ENCODE results near the gene USHBP1.
"Not testable (repeated sequence)": the region's sequence is repeated elsewhere in the genome, so short reads cannot be mapped to it uniquely, and the experiment has no call there.

USHBP1 gene

DNA sequence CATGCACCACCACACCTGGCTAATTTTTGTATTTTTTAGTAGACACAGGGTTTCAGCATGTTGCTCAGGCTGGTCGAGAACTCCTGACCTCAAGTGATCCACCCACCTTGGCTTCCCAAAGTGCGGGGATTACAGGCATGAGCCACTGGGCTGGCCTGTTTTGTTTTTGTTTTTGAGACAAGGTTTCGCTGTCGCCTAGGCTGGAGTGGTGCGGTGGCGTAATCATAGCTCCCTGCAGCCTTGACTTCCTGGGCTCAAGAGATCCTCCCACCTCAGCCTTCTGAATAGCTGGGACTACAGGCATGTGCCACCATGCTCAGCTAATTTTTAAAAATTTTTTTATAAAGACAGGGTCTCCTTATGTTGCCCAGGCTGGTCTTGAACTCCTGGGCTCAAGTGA lies 31.0 kb upstream of the USHBP1 start:
- DNase-seq = not testable (repeated sequence)

DNA sequence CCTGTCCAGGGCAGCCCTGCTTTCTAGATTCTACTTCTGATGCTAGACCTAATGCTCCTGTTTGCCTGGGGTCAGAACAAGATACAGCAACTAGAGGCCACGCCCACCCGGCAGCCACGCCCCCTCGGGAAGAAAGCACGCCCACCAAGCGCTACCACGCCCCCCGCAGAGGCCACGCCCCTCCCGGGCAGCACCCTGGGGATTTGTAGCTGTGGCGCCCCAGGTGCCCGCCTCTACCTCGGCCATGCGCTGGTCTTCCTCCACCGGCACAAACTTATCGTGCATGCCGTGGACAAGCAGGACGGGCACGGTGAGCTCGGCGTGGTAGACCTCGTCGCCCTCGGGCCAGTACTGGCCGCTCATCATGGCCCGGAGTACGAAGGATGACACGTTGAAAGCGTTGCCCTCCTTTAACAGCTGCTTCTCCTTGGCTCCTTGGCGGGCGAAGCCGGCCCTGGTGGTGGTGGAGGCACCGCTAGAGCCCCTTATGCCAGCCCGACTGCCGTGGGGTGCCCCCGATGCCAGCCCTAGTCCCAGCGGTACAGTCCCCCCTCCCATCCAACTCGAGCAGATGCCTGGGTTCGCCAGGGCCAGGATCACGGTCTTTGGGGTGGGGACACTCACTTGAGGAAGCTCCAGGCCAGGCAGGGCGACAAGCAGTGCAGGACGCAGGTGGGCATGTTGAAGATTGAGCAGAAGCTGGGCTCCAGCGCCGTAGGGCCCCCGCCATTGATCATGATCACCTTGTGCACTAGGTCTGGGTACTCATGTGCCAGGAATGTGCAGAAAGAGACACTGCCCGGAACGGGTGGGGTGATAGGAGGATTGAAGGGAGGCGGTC lies 29.7 kb upstream of the USHBP1 start:
- DNase-seq = no peak

DNA sequence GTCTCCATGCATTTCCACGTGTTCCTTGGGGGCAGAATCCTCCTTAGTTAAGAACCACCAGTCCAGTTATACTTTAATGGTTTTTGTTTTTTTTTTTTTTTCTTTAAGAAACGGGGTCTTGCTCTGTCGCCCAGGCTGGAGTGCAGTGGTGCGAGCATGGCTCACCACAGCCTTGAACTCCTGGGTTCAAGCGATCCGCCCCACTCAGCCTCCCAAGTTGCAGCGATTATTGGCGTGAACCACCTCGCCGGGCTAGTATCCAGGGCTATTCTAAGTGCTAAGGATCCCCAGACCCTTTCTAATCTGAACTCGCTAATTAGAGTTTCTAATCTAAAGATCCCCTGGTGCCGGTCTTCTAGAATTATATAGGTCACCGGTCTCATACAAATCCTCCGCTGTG lies 29.1 kb upstream of the USHBP1 start:
- DNase-seq = no peak

DNA sequence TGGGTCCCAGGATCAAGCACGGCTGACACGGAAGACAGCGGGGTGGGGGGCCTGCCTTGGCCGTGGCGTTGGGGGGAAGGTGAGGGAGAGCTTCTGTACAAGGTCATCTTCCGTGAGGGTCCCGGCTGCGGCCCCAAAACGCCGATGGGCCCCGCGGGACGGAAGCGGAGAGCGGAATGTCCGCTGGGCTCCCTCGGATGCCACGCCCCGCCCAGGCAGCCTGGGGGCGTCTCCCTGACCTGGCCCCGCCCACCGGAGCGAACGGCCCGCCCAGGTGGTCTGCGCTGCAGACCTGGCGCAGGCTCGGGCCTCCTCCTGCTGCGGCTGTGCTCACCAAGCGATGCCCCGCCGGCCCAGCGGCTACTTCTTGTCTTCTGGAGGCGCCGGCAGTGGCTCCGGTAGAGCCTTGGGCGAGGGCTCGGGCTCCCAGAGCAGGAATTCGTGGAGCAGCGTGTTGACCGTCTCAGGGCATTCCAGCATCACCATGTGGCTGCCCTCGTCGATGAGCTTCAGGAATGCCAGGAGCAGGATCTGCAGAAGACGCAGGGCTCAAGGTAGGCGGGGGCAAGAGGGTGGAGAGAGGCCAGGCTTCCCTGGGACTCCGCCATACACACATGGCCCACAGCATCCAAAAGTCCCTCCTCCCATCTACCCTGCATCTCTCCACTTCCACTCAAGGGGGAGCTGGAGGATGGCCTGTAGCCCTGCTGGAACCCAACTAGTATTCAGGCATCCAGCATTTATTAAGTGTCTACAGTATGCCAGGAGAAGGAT lies 27.9 kb upstream of the USHBP1 start:
- DNase-seq = peak; percentile 16

DNA sequence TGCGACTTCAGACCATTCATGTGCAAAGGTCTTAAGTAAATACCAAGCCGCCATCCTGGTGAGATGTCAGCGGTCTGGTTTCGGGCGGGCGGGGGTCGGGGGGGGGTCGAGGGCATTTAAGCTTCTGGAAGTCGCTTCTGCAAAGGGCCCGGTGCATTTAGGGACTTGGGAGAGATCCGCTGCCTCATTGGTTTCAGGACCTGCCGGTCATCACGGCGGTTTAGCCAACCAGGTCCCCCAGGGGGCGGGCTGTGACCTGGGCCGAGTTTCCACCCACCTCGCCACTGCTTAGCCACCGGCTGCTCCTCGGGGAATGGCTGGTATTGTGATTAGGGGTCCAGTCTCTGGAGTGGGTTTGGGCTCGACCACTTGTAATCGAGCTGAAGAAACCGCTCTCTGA lies 24.9 kb upstream of the USHBP1 start:
- no peak for DNase-seq

DNA sequence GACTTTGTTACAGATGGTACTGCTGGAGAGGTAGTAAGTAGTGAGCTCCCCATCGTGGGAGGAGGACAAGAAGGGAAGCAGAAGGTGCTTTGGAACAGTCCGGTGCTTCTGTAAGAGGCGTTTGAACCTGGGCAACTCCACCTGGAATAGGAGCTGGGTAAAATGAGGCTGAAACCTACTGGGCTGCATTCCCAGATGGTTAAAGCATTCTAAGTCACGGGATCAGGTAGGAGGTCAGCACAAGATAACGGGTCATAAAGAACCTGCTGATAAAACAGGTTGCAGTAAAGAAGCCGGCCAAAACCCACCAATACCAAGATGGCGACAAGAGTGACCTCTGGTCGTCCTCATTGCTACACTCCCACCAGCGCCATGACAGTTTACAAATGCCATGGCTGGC lies 22.2 kb upstream of the USHBP1 start:
- DNase-seq = no peak

DNA sequence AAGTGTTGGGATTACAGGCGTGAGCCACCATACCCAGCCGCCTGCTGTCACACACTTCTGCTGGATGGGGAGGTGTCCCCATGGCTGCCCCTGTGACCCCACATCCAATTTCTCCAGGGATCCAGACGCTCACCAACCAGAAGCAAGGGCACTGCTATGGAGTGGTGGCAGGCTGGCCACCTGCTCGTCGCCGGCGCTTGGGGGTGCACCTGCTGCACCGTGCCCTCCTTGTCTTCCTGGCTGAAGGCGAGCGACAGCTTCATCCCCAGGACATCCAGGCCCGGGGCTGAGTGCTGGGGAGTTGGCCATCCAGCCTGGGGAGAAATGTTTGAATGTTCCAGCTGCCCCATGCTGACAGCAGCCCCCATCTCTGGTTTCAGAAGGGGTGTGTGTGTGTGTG lies 21.7 kb upstream of the USHBP1 start:
- DNase-seq = no peak

DNA sequence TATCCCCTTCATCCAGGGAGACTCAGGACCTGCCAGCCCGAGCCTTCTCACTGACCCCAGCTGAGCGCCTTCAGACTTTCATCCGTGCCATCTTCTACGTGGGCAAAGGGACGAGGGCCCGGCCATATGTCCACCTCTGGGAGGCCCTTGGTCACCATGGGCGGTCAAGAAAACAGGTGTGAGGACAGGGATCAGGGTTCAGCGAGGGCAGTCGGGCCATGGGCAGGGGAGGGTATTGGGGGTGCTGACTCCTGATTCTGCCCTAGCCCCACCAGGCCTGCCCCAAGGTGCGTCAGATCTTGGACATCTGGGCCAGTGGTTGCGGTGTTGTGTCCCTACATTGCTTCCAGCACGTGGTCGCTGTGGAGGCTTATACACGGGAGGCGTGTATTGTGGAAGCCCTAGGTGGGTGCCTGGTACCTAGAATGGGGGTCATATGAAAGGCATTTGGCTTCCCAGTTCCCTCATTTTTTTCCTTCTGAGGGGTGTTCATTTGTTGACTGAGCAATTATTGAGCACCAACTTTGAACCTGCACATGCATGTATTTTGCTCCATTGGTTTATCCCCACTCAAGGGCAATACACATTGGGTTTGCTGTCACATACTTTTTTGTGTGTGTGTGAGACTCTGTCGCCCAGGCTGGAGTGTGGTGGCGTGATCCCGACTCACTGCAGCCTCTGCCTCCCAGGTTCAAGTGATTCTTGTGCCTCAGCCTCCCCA lies 21.0 kb upstream of the USHBP1 start:
- DNase-seq = no peak

DNA sequence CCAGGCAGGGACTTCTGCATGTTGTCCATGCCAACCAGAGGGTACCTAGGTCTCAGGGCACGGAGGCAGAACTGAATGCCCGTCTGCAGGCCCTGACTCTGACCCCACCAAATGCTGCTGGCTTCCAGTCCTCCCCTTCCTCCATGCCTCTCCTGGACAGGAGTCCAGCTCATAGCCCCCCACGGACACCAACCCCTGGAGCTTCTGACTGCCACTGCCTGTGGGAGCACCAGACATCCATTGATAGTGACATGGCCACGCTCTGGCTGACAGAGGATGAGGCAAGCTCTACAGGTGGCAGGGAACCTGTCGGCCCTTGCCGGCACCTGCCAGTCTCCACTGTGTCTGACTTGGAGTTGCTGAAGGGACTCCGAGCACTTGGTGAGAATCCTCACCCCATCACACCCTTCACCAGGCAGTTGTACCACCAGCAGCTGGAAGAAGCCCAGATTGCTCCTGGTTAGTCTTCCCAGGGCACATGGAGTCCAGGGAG lies 19.0 kb upstream of the USHBP1 start:
- DNase-seq = no peak

DNA sequence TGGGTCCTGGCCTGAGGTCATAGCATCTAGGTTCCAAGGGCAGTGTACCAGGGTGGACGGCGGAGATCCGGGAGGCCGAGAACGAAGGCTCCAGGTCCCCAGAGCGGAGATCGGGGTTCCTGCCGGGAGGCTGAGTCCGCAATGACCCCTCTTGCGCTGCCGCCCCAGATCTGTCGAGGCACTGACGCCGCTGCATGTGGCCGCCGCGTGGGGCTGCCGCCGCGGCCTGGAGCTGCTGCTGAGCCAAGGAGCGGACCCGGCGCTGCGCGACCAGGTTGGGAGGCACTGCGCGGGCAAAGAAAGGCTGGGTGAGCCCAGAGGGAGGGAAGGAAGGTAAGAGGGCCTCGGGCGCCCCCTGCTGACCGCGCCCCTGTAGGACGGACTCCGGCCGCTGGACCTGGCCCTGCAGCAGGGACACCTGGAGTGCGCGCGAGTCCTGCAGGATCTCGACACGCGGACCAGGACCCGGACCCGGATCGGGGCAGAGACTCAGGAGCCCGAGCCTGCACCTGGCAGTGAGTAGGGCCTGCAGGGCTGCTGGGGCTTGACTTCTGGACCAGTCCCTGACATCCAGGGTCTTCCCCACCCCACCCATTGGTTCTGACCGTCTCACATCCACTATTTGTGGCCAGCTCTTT lies 18.1 kb upstream of the USHBP1 start:
- peak; percentile 72 for DNase-seq

DNA sequence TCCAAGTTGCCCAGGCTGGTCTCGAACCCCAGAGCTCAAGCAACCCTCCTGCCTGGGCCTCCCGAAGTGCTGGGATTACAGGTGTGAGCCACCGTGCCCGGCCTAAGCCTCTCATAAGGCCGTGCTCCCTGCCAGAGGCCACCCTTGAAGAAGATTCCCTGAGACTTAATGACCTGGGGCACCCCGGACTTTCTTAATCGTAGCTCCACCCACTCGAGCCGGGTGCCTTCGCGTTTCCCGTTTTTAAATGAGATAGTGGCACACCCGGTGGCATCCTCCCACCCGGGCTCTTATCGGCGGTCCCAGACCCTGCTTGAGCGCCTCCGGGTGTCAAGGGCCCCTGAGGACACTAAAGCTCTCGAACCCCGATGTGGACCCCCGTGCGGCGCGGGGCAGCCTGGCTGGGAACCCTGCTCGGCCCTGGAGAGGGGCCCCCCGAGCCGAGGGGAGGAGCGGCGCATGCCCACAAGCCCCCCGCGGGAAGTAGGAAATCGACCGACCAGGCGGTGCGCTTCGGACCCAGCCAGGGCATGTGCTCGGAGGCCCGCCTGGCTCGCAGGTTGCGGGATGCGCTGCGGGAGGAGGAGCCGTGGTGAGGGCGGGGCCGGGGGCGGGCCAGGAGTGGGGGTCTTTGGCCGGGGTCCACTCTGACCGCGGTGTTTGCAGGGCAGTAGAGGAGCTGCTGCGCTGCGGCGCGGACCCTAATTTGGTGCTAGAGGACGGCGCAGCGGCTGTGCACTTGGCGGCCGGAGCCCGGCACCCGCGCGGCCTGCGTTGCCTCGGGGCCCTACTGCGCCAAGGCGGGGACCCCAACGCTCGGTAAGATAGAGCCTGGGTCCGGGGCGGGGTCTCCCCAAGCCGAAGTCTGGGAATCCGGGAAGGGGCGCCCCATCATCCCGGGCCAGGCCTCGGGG lies 17.1 kb upstream of the USHBP1 start, which contains the start of gene ANKLE1:
Gene ANKLE1 (plus strand): TSS at position 511 of the 914 bp plus-strand sequence. CDS start 20 bp downstream, at position 531.
- no peak for DNase-seq

DNA sequence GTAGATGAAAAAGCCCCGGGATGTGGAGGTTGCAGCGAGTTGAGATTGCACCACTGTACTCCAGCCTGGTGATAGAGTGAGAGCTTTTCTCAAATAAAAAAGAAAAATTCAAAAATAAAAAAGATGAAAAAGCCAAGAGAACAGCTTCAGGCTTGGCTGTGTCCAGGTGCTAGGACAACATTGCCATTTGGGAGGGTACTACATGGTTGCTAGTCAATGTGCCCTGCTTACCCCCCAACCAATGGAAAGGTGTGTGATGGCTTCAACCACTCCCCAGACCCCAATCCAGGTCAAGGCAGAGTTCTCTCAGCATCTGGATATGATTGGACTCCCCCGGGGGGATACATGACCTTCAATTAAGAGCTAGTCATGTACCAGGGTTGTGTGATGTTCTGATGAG lies 14.9 kb upstream of the USHBP1 start:
- no peak for DNase-seq

DNA sequence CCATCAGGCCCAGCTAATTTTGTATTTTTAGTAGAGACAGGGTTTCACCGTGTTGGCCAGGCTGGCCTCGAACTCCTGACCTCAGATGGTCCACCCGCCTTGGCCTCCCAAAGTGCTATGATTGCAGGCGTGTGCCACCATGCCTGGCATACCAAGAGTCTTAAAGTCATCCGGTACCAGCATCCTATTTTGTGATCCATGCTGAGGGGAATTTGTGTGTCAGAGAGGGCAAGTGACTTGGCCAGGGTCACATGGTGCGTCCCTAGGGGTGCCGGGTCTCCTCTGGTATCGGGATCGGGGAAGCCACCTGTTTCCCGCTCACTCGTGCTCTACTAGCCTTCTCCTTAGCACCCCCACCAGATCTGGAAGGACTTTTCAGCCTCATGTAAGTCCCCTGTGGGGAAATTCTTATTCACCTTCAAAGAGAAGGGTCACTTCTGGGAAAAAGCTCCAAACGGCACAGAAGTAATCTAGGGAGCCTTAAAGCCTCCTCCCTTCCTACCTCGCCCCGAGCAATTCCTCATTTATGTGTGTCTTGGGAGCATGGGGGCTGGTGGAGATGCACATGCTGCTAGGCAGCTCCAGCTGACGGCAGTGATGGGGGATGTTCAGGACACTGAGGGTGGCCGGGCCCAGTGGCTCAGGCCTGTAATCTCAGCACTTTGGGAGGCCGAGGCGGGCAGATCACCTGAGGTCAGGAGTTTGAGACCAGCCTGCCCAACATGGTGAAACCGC lies 11.1 kb upstream of the USHBP1 start:
- no peak for DNase-seq

DNA sequence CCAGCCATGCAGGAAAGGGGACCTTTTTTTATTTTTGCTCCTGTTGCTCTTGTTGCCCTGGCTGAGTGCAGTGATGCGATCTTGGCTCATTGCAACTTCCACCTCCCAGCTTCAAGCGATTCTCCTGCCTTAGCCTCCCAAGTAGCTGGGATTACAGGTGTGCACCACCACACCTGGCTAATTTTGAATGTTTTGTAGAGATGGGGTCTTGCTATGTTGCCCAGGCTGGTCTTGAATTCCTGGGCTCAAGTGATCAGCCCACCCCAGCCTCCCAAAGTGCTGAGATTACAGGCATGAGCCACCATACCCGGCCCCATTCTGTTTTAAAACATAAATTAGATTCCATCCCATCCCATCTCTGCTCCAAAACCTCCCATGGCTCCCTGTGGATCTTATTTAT lies 10.3 kb upstream of the USHBP1 start:
- not testable (repeated sequence) for DNase-seq

DNA sequence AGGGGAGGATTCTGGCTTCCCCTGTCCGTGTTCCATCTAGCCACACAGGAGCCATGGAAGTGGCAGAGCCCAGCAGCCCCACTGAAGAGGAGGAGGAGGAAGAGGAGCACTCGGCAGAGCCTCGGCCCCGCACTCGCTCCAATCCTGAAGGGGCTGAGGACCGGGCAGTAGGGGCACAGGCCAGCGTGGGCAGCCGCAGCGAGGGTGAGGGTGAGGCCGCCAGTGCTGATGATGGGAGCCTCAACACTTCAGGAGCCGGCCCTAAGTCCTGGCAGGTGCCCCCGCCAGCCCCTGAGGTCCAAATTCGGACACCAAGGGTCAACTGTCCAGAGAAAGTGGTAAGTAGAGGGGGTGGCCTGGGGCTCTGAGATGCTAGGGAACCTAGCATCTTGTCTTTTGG lies 4.2 kb upstream of the USHBP1 start:
- DNase-seq = no peak

DNA sequence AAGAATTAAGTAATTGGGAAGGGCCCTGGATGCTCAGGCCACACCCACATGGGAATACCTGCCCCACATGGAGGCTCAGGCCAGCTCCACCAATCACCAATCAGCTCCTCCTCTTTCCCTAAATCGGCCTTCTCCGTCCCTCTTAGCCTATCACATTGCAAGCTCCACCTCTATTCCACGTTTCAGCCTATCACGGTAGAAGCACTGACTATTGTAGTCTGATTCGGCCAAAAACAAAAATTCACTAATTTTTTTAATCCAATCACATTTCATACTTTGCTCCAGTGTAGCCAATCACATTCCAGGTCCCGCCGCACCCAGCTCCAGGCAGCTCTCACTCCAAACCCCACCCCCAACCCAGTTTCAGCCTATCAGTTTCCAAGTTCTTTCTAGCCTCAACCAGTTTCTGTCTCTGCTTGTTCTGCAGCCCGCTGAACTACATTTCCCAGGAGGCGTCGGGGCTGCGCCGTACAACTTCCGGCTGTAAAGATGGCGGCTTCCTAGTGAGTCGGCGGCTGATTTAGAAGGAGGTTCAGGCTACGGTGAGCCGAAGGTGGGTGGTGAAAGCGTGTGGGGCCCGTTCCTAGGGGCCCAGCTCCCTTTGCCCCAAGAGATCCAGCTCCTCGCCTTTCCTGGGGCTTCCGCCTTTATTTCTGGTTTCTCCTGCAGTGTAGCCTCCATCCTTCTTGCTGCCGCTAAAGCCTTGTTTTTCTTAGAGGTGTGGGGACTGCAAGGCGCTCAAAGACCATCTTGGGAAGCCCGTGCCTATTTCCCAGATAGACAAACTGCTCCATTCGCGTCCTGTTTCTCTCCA lies 2.6 kb upstream of the USHBP1 start, which contains the start of gene BABAM1:
Gene BABAM1 (plus strand): TSS at position 469 of the 814 bp plus-strand sequence. CDS start 1,364 bp downstream, outside the sequence.
- peak; percentile 99 for DNase-seq

DNA sequence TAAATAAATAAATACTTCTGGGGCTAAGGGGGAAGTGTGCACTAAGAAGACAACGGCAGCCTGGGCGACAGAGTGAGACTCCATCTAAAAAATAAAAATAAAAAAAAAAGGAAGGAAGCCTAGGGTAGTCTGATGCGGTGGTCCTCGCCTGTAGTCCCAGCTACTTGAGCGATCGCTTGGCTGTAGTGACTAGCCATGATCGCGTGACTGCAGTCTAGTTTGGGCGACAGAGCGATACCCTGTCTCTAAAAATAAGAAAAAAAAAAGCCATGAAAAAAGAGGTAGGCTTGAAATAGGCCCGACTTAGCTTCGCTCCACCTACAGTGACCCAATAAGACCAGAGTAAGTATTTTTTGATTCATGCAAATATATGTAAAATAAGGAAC lies 2.0 kb upstream of the USHBP1 start:
- no peak for DNase-seq

DNA sequence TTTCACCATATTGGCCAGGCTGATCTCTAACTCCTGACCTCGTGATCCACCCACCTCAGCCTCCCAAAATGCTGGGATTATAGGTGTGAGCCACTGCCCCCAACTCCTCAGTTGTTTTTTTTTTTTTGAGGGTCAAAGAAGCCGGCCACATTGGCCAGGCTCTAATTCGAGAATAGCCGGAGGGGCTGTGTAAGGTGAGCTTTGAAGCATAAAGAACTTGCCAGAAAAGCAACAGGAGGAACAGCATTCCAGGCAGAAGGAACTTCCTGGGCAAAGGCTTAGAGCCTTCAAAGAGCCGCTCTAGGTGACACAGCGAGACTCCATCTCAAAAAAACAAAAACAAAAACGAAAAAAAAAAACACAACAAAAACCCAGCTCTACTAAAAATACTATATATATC lies 1.5 kb upstream of the USHBP1 start:
- DNase-seq = no peak

DNA sequence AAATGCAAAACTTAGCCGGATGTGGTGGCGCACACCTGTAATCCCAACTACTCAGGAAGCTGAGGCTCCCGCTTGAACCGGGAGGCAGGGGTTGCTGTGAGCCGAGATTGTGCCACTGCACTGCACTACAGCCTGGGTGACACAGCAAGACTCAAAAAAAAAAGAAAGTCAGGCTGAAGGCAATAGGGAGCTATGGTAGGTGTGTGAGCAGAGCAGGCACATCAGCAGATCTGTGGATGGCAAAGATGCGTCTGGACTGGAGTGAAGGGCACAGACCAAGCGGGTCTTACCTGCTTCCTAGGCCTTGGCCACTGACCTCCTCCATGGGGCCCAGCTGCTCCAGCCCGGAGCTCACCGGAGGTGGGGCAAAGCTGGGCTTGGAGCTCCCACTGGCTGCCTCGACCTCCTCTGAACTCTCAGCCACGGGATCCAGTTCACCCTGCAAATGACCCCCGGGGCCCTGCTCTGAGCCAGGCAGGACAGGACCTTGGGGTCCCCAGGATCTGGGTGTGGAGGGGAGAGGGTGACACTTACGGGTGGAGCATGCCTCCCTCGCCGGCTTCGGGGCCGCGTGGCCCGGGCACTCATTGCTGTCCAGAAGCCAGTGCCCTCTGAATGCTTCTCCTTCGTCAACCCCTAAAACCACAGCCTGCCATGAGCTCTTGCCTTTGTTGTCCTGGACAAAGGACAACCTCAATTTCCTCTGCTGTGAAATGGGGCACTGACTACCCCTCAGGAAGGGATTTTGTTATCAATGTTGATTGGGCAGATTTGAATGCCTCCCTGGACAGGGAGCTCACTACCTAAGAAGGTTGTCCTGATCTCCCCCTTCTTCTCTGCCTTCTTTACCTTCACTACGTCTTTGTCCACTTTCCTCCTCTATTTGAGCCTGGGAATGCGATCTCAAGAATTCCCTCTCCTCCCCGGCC lies 569 bp downstream of the USHBP1 start:
- no peak for DNase-seq

Measured in DMS 273 treated with DMSO at 0.1 percent for 48 hours (cell line).